K562 (cell line): Measurements from ENCODE around the gene GADD45GIP1. TPM values are rescaled to one million over a fixed set of nuclear protein-coding genes. Genes with fewer than 3 reads are reported as not detected.

Source experiments
- EZH2 ChIP-seq: IDR thresholded peaks from 2 replicates; pipeline ENCODE4 v1.6.1; 2012; ENCODE audit warnings: low read depth, mild to moderate bottlenecking, inconsistent platforms, low read length, borderline replicate concordance
- HNRNPH1 ChIP-seq: fragments of 200-400 bp; formaldehyde crosslinking; optimal IDR thresholded peaks from 2 replicates; pipeline ENCODE3; 2017; ENCODE audit warnings: low read depth, mild to moderate bottlenecking, low read length, moderate library complexity
- HSF4 ChIP-seq: fragments of 250-450 bp; sonication (Bioruptor Pico); IDR thresholded peaks from 2 replicates; pipeline ENCODE4 v2.1.2; 2022; ENCODE audit warnings: mild to moderate bottlenecking, moderate library complexity, borderline replicate concordance
- KLF1 ChIP-seq: fragments of 450-650 bp; IDR thresholded peaks from 2 replicates; pipeline ENCODE4 v1.6.1; 2016; ENCODE audit warnings: missing genetic modification characterization, missing compliant biosample characterization
- MCM2 ChIP-seq: fragments of 450-650 bp; IDR thresholded peaks from 2 replicates; pipeline ENCODE4 v1.6.1; 2017; ENCODE audit warnings: low read depth, mild to moderate bottlenecking
- PHF8 ChIP-seq: fragments of 200-600 bp; sonication (generic); IDR thresholded peaks from 2 replicates; pipeline ENCODE4 v1.6.1; 2012; ENCODE audit warnings: mixed run types, mild to moderate bottlenecking, inconsistent platforms, low read length, moderate library complexity, borderline replicate concordance
- TCF3 ChIP-seq: sonication (generic); formaldehyde crosslinking; IDR thresholded peaks from 2 replicates; pipeline ENCODE4 v1.4.0; 2020; ENCODE audit warnings: mild to moderate bottlenecking, missing genetic modification reagents
- ZKSCAN3 ChIP-seq: fragments of 250-450 bp; sonication (Bioruptor Pico); IDR thresholded peaks from 2 replicates; pipeline ENCODE4 v1.4.0; 2020
- ZNF12 ChIP-seq: sonication (generic); formaldehyde crosslinking; IDR thresholded peaks from 2 replicates; pipeline ENCODE4 v1.4.0; 2020; ENCODE audit warnings: mild to moderate bottlenecking, missing genetic modification reagents
- ZNF24 ChIP-seq: fragments of 450-650 bp; IDR thresholded peaks from 2 replicates; pipeline ENCODE4 v1.6.1; 2016
- ZNF589 ChIP-seq: fragments of 200-800 bp; sonication (Bioruptor generic); IDR thresholded peaks from 2 replicates; pipeline ENCODE4 v1.6.1; 2016; ENCODE audit warnings: low read depth, missing genetic modification characterization, missing compliant biosample characterization
- polyA plus RNA-seq, 8 experiments: library from polyadenylated mRNA; depleted of rRNA in 4 of 8; stranded (reverse) in 5 of 8; unstranded in 3 of 8; fragments of >200 nt; fragmentation: Nextera tagmentation in 2 of 8; fragmentation: Illumina TruSeq in 1 of 8; extraction: Ambion mirVana in 2 of 8; extraction: Trizol in 1 of 8; gene quantifications; 2 replicates each; pipeline versions ENCODE4 v1.2.1 to v1.2.3, GENCODE V29; 2011 to 2014; ENCODE audit warnings: inconsistent platforms in 1 of 8, missing spikeins in 1 of 8
- total RNA-seq, 7 experiments: library from RNA; depleted of rRNA in 6 of 7; stranded (reverse); fragments of >200 nt in 6 of 7; fragmentation: Illumina TruSeq in 2 of 7; extraction: Trizol in 2 of 7; gene quantifications; 2 replicates each; pipeline versions ENCODE4 v1.2.1 to v1.2.3, GENCODE V29; 2011 to 2021; ENCODE audit warnings: low replicate concordance in 1 of 7
- TF ChIP-seq, protein P1 (sequence below): fragments of 450-650 bp; IDR thresholded peaks from 2 replicates; pipeline ENCODE4 v1.7.0; 2016; ENCODE audit warnings: borderline replicate concordance
- TF ChIP-seq, protein P2 (sequence below): fragments of 450-650 bp; IDR thresholded peaks from 2 replicates; pipeline ENCODE4 v1.6.1; 2016; ENCODE audit warnings: mild to moderate bottlenecking, moderate library complexity
- TF ChIP-seq, protein P3 (sequence below): fragments of 250-450 bp; sonication (Bioruptor Pico); IDR thresholded peaks from 2 replicates; pipeline ENCODE4 v1.4.0; 2020; ENCODE audit warnings: mild to moderate bottlenecking

Gene GADD45GIP1
- total and polyA plus RNA-seq, 9 of the 15 experiments (the other 6 are each of a cell fraction or from before 2014, with no cell fraction given), result 5.1 to 161 (median 29.2) TPM

DNA sequence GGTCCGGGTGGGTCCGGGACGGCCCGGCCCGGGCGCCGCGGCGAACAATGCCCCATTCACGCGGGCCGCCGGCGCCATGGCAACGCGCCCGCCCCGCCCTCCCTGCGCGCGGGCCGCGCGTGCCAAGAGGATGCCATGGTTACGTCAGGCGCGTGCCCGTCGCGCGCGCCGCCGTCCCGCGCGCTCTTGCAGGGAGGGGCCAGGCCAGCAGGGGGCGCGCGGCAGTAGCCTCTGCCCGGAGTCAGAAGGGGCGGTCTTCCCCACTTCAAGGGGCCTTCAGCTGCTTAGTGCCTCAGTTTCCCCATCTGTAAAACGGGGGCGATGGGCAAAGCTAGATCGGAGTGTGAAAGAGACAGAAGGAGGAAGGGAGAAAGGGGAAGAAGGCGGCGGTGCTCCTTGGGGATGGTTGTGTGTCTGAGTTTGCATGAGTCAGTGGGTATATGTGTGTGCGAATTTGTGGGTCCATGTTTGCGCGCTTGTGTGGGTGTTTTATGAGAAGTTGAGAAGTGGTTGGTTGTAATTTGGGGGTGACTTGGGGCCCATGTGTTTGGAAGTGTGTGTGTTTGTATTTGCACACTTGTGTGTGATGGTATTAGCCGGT lies 26.6 kb upstream of the GADD45GIP1 start (continued):
- TF ChIP-seq, protein P1, sequence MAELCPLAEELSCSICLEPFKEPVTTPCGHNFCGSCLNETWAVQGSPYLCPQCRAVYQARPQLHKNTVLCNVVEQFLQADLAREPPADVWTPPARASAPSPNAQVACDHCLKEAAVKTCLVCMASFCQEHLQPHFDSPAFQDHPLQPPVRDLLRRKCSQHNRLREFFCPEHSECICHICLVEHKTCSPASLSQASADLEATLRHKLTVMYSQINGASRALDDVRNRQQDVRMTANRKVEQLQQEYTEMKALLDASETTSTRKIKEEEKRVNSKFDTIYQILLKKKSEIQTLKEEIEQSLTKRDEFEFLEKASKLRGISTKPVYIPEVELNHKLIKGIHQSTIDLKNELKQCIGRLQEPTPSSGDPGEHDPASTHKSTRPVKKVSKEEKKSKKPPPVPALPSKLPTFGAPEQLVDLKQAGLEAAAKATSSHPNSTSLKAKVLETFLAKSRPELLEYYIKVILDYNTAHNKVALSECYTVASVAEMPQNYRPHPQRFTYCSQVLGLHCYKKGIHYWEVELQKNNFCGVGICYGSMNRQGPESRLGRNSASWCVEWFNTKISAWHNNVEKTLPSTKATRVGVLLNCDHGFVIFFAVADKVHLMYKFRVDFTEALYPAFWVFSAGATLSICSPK, result no peak
- TF ChIP-seq, protein P2, sequence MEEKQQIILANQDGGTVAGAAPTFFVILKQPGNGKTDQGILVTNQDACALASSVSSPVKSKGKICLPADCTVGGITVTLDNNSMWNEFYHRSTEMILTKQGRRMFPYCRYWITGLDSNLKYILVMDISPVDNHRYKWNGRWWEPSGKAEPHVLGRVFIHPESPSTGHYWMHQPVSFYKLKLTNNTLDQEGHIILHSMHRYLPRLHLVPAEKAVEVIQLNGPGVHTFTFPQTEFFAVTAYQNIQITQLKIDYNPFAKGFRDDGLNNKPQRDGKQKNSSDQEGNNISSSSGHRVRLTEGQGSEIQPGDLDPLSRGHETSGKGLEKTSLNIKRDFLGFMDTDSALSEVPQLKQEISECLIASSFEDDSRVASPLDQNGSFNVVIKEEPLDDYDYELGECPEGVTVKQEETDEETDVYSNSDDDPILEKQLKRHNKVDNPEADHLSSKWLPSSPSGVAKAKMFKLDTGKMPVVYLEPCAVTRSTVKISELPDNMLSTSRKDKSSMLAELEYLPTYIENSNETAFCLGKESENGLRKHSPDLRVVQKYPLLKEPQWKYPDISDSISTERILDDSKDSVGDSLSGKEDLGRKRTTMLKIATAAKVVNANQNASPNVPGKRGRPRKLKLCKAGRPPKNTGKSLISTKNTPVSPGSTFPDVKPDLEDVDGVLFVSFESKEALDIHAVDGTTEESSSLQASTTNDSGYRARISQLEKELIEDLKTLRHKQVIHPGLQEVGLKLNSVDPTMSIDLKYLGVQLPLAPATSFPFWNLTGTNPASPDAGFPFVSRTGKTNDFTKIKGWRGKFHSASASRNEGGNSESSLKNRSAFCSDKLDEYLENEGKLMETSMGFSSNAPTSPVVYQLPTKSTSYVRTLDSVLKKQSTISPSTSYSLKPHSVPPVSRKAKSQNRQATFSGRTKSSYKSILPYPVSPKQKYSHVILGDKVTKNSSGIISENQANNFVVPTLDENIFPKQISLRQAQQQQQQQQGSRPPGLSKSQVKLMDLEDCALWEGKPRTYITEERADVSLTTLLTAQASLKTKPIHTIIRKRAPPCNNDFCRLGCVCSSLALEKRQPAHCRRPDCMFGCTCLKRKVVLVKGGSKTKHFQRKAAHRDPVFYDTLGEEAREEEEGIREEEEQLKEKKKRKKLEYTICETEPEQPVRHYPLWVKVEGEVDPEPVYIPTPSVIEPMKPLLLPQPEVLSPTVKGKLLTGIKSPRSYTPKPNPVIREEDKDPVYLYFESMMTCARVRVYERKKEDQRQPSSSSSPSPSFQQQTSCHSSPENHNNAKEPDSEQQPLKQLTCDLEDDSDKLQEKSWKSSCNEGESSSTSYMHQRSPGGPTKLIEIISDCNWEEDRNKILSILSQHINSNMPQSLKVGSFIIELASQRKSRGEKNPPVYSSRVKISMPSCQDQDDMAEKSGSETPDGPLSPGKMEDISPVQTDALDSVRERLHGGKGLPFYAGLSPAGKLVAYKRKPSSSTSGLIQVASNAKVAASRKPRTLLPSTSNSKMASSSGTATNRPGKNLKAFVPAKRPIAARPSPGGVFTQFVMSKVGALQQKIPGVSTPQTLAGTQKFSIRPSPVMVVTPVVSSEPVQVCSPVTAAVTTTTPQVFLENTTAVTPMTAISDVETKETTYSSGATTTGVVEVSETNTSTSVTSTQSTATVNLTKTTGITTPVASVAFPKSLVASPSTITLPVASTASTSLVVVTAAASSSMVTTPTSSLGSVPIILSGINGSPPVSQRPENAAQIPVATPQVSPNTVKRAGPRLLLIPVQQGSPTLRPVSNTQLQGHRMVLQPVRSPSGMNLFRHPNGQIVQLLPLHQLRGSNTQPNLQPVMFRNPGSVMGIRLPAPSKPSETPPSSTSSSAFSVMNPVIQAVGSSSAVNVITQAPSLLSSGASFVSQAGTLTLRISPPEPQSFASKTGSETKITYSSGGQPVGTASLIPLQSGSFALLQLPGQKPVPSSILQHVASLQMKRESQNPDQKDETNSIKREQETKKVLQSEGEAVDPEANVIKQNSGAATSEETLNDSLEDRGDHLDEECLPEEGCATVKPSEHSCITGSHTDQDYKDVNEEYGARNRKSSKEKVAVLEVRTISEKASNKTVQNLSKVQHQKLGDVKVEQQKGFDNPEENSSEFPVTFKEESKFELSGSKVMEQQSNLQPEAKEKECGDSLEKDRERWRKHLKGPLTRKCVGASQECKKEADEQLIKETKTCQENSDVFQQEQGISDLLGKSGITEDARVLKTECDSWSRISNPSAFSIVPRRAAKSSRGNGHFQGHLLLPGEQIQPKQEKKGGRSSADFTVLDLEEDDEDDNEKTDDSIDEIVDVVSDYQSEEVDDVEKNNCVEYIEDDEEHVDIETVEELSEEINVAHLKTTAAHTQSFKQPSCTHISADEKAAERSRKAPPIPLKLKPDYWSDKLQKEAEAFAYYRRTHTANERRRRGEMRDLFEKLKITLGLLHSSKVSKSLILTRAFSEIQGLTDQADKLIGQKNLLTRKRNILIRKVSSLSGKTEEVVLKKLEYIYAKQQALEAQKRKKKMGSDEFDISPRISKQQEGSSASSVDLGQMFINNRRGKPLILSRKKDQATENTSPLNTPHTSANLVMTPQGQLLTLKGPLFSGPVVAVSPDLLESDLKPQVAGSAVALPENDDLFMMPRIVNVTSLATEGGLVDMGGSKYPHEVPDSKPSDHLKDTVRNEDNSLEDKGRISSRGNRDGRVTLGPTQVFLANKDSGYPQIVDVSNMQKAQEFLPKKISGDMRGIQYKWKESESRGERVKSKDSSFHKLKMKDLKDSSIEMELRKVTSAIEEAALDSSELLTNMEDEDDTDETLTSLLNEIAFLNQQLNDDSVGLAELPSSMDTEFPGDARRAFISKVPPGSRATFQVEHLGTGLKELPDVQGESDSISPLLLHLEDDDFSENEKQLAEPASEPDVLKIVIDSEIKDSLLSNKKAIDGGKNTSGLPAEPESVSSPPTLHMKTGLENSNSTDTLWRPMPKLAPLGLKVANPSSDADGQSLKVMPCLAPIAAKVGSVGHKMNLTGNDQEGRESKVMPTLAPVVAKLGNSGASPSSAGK, result no peak
- TF ChIP-seq ZKSCAN3 (CRISPR knock-in tag) (no peak), ZNF12 (CRISPR knock-in tag) (no peak), TCF3 (CRISPR knock-in tag) (no peak), MCM2 (no peak), ZNF24 (no peak), HSF4 (CRISPR knock-in tag) (no peak), KLF1 (0 out of 2 replicates have a peak, but pooled peaks have one; percentile 32), PHF8 (no peak), EZH2 (no peak), ZNF589 (CRISPR knock-in tag) (0 out of 2 replicates have a peak, but pooled peaks have one; percentile 51), HNRNPH1 (no peak)
- TF ChIP-seq, protein P3, sequence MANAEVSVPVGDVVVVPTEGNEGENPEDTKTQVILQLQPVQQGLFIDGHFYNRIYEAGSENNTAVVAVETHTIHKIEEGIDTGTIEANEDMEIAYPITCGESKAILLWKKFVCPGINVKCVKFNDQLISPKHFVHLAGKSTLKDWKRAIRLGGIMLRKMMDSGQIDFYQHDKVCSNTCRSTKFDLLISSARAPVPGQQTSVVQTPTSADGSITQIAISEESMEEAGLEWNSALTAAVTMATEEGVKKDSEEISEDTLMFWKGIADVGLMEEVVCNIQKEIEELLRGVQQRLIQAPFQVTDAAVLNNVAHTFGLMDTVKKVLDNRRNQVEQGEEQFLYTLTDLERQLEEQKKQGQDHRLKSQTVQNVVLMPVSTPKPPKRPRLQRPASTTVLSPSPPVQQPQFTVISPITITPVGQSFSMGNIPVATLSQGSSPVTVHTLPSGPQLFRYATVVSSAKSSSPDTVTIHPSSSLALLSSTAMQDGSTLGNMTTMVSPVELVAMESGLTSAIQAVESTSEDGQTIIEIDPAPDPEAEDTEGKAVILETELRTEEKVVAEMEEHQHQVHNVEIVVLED (CRISPR knock-in tag), result 0 out of 2 replicates have a peak, but pooled peaks have one; percentile 32
